ENCODE data around the gene PHKG2.

- TF ChIP-seq EZH2 (optimal IDR thresholded peaks at IDR 0.05; ENCODE audit: low read depth, low read length) (no peak), CTCF (IDR thresholded peaks at IDR 0.05; ENCODE audit: low read length) (no peak), EZH2phosphoT487 (IDR thresholded peaks at IDR 0.05; ENCODE audit: low read length) (no peak)
Measured at GRCh38 chr16:30766206-30766932, 18.1 kb downstream of the PHKG2 start.
